GM12878 (cell line): ENCODE data around the gene ALOXE3. TPM values are rescaled to one million over a fixed set of nuclear protein-coding genes. Genes with fewer than 3 reads are reported as not detected.

Experiments
- CBFB ChIP-seq: IDR thresholded peaks from 2 replicates; pipeline ENCODE4 v1.6.1; 2016; ENCODE audit warnings: antibody characterized with exemption, low read depth
- CEBPB ChIP-seq, 2 experiments: fragments of 150-350 bp in 1 of 2; IDR thresholded peaks; 2 replicates each; pipeline ENCODE4 v1.6.1; 2012 to 2014; ENCODE audit warnings: low read depth in 2 of 2, low read length in 2 of 2, borderline replicate concordance in 1 of 2, inconsistent platforms in 1 of 2
- RELA ChIP-seq: fragments of 450-650 bp; IDR thresholded peaks from 2 replicates; pipeline ENCODE4 v1.8.0; 2014; ENCODE audit warnings: borderline replicate concordance; ENCODE audit not compliant: partially characterized antibody
- TARDBP ChIP-seq: IDR thresholded peaks from 2 replicates; pipeline ENCODE4 v1.6.1; 2016; ENCODE audit warnings: borderline replicate concordance
- polyA plus RNA-seq, 11 experiments: library from polyadenylated mRNA; depleted of rRNA in 4 of 11; unstranded in 6 of 11; stranded (reverse) in 5 of 11; fragments of >200 nt; fragmentation: Nextera tagmentation in 4 of 11; fragmentation: Illumina TruSeq in 1 of 11; extraction: Ambion mirVana in 4 of 11; extraction: Trizol in 1 of 11; gene quantifications; 1 replicate in 1 of 11; 2 replicates in 10 of 11; pipeline versions ENCODE4 v1.2.1 to v1.2.3, GENCODE V29; 2011 to 2016; ENCODE audit warnings: inconsistent platforms in 2 of 11, missing spikeins in 2 of 11, low read depth in 1 of 11
- total RNA-seq, 4 experiments: library from RNA; depleted of rRNA in 3 of 4; stranded (reverse); fragments of >200 nt in 3 of 4; fragmentation: Illumina TruSeq in 1 of 4; extraction: Trizol in 1 of 4; gene quantifications; 2 replicates each; pipeline versions ENCODE4 v1.2.1 to v1.2.3, GENCODE V29; 2013 to 2021
- TF ChIP-seq, protein P1 (sequence below): fragments of 450-650 bp; IDR thresholded peaks from 2 replicates; pipeline ENCODE4 v1.6.1; 2017; ENCODE audit warnings: mild to moderate bottlenecking, moderate library complexity
- TF ChIP-seq, protein P2 (sequence below): fragments of 450-650 bp; IDR thresholded peaks from 2 replicates; pipeline ENCODE4 v1.6.1; 2018; ENCODE audit warnings: borderline replicate concordance, mild to moderate bottlenecking; ENCODE audit not compliant: partially characterized antibody

Gene ALOXE3
- total and polyA plus RNA-seq, 10 of the 15 experiments (the other 5 are each of a cell fraction or from before 2014, with no cell fraction given): 0.04 TPM; not detected in 9

DNA sequence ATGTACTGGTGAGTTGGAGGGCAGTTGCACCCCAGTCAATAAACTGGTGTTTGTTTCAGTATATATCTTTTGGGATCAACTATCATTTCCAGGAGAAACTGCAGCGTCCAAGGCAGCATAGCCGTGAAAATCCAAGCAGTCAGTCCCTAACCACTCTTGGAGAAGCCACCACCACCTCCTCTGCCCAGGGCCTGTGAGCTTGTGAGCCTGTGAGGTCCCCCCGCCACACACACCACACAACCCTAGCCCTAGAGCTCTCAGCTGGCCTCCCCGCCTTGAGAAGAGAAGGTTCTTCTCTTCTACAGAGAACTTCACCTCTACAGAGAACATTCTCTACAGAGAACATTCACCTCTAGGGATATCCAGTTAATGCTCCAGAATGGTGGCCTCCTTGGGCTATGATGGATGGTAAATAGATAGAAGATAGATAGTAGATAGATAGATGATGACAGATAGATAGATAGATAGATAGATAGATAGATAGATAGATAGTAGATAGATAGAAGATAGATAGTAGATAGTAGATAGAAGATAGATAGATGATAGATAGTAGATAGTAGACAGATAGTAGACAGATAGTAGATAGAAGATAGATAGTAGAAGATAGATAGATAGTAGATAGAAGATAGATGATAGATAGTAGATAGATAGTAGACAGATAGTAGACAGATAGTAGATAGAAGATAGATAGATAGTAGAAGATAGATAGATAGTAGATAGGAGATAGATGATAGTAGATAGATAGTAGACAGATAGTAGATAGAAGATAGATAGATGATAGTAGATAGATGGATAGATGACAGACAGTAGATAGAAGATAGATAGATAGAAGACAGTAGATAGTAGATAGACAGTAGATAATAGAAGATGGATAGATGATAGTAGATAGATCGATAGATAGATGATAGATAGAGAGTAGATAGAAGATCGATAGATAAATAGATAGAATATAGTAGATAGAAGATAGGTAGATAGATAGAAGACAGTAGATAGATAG is 65.8 kb downstream of the ALOXE3 start (continued):
- TF ChIP-seq, protein P1, sequence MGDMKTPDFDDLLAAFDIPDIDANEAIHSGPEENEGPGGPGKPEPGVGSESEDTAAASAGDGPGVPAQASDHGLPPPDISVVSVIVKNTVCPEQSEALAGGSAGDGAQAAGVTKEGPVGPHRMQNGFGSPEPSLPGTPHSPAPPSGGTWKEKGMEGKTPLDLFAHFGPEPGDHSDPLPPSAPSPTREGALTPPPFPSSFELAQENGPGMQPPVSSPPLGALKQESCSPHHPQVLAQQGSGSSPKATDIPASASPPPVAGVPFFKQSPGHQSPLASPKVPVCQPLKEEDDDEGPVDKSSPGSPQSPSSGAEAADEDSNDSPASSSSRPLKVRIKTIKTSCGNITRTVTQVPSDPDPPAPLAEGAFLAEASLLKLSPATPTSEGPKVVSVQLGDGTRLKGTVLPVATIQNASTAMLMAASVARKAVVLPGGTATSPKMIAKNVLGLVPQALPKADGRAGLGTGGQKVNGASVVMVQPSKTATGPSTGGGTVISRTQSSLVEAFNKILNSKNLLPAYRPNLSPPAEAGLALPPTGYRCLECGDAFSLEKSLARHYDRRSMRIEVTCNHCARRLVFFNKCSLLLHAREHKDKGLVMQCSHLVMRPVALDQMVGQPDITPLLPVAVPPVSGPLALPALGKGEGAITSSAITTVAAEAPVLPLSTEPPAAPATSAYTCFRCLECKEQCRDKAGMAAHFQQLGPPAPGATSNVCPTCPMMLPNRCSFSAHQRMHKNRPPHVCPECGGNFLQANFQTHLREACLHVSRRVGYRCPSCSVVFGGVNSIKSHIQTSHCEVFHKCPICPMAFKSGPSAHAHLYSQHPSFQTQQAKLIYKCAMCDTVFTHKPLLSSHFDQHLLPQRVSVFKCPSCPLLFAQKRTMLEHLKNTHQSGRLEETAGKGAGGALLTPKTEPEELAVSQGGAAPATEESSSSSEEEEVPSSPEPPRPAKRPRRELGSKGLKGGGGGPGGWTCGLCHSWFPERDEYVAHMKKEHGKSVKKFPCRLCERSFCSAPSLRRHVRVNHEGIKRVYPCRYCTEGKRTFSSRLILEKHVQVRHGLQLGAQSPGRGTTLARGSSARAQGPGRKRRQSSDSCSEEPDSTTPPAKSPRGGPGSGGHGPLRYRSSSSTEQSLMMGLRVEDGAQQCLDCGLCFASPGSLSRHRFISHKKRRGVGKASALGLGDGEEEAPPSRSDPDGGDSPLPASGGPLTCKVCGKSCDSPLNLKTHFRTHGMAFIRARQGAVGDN: no peak
- TF ChIP-seq, protein P2, sequence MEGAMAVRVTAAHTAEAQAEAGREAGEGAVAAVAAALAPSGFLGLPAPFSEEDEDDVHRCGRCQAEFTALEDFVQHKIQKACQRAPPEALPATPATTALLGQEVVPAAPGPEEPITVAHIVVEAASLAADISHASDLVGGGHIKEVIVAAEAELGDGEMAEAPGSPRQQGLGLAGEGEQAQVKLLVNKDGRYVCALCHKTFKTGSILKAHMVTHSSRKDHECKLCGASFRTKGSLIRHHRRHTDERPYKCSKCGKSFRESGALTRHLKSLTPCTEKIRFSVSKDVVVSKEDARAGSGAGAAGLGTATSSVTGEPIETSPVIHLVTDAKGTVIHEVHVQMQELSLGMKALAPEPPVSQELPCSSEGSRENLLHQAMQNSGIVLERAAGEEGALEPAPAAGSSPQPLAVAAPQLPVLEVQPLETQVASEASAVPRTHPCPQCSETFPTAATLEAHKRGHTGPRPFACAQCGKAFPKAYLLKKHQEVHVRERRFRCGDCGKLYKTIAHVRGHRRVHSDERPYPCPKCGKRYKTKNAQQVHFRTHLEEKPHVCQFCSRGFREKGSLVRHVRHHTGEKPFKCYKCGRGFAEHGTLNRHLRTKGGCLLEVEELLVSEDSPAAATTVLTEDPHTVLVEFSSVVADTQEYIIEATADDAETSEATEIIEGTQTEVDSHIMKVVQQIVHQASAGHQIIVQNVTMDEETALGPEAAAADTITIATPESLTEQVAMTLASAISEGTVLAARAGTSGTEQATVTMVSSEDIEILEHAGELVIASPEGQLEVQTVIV: no peak
- TF ChIP-seq TARDBP (no peak), CBFB (no peak), CEBPB (IDR thresholded peaks at IDR 0.05; ENCODE audit: borderline replicate concordance in 1 of 2, low read depth in 2 of 2, low read length in 2 of 2) (no peak), RELA (no peak)
